GM23338 (cell line): ENCODE results near the gene CCL14. TPM values are rescaled to one million over a fixed set of nuclear protein-coding genes. Genes with fewer than 3 reads are reported as not detected.

ENCODE experiments used
- ATAC-seq: fragments of 200-7000 bp; cut with Tn5 transposase; 3 replicates; pipeline ENCODE4 v1.9.1; 2020
- DNase-seq: peaks from one replicate; pipeline ENCODE4 v3.0.0-alpha.2; 2015; ENCODE audit warnings: low spot score
- H2AFZ ChIP-seq: fragments of 200-600 bp; sonication (generic); 2 replicates; pipeline ENCODE4 v1.8.0; 2016; ENCODE audit warnings: antibody characterized with exemption, mild to moderate bottlenecking, moderate library complexity
- H3F3A ChIP-seq: fragments of 200-600 bp; sonication (generic); replicated peaks from 2 replicates; pipeline ENCODE4 v1.8.0; 2017; ENCODE audit warnings: antibody characterized with exemption, mixed run types, low read depth
- H3K27ac ChIP-seq: fragments of 200-600 bp; sonication (generic); 2 replicates; pipeline ENCODE4 v1.6.1; 2016; ENCODE audit warnings: low read depth
- H3K27me3 ChIP-seq: fragments of 200-600 bp; sonication (generic); 2 replicates; pipeline ENCODE4 v1.8.0; 2016; ENCODE audit warnings: mild to moderate bottlenecking, mixed run types, moderate library complexity; ENCODE audit not compliant: insufficient read depth
- H3K36me3 ChIP-seq: fragments of 200-600 bp; sonication (generic); 2 replicates; pipeline ENCODE4 v1.8.0; 2016; ENCODE audit warnings: mild to moderate bottlenecking; ENCODE audit not compliant: insufficient read depth
- H3K4me1 ChIP-seq: fragments of 200-600 bp; sonication (generic); 2 replicates; pipeline ENCODE4 v1.8.0; 2016; ENCODE audit warnings: mild to moderate bottlenecking, moderate library complexity; ENCODE audit not compliant: insufficient read depth
- H3K4me2 ChIP-seq: fragments of 200-600 bp; sonication (generic); 2 replicates; pipeline ENCODE4 v1.7.1; 2017; ENCODE audit warnings: mixed run types
- H3K4me3 ChIP-seq: fragments of 200-600 bp; sonication (generic); 2 replicates; pipeline ENCODE4 v1.6.1; 2016; ENCODE audit warnings: mixed run types
- H3K79me2 ChIP-seq: fragments of 200-600 bp; sonication (generic); replicated peaks from 2 replicates; pipeline ENCODE4 v1.8.0; 2017; ENCODE audit warnings: mild to moderate bottlenecking; ENCODE audit not compliant: insufficient read depth
- H3K9me2 ChIP-seq: fragments of 200-600 bp; sonication (generic); 2 replicates; pipeline ENCODE4 v1.8.0; 2017; ENCODE audit not compliant: insufficient read depth
- H4K20me1 ChIP-seq: fragments of 200-600 bp; sonication (generic); replicated peaks from 2 replicates; pipeline ENCODE4 v1.8.0; 2017; ENCODE audit warnings: mild to moderate bottlenecking; ENCODE audit not compliant: insufficient read depth
- H3K27ac Mint-ChIP-seq: 2 replicates; pipeline ENCODE4 v1.8.0; 2020; ENCODE audit warnings: inconsistent platforms, mild to moderate bottlenecking, moderate library complexity, mixed read lengths
- H3K27me3 Mint-ChIP-seq: 3 replicates; pipeline ENCODE4 v1.8.0; 2022; ENCODE audit warnings: low read depth, mild to moderate bottlenecking, moderate library complexity, mixed read lengths, inconsistent platforms; ENCODE audit not compliant: insufficient read depth, poor library complexity
- H3K36me3 Mint-ChIP-seq: 3 replicates; pipeline ENCODE4 v1.8.0; 2021; ENCODE audit warnings: low read depth, mild to moderate bottlenecking, inconsistent platforms, moderate library complexity, mixed read lengths
- H3K4me1 Mint-ChIP-seq: 3 replicates; pipeline ENCODE4 v1.8.0; 2020; ENCODE audit warnings: mild to moderate bottlenecking, inconsistent platforms, mixed read lengths
- H3K4me3 Mint-ChIP-seq: 3 replicates; pipeline ENCODE4 v1.8.0; 2021; ENCODE audit warnings: moderate library complexity, mild to moderate bottlenecking, inconsistent platforms, mixed read lengths
- H3K9me3 Mint-ChIP-seq: 3 replicates; pipeline ENCODE4 v1.8.0; 2020; ENCODE audit warnings: moderate library complexity, mild to moderate bottlenecking, inconsistent platforms, mixed read lengths
- CREB1 ChIP-seq: fragments of 250-450 bp; sonication (Bioruptor Pico); IDR thresholded peaks from 2 replicates; pipeline ENCODE4 v1.5.0; 2020; ENCODE audit warnings: low read depth, mild to moderate bottlenecking, moderate library complexity
- EZH2 ChIP-seq: fragments of 200-600 bp; sonication (generic); IDR thresholded peaks from one replicate; pipeline ENCODE4 v1.8.0; 2017; ENCODE audit warnings: antibody characterized with exemption, mild to moderate bottlenecking, low read depth; ENCODE audit not compliant: unreplicated experiment
- EZH2phosphoT487 ChIP-seq: fragments of 200-600 bp; sonication (generic); IDR thresholded peaks from one replicate; pipeline ENCODE4 v1.8.1; 2018; ENCODE audit warnings: antibody characterized with exemption; ENCODE audit not compliant: unreplicated experiment
- JUNB ChIP-seq: IDR thresholded peaks from one replicate; pipeline ENCODE4 v1.6.1; 2016; ENCODE audit warnings: antibody characterized with exemption; ENCODE audit not compliant: unreplicated experiment
- NANOG ChIP-seq: IDR thresholded peaks from 2 replicates; pipeline ENCODE4 v1.6.1; 2016; ENCODE audit warnings: antibody characterized with exemption, borderline replicate concordance
- STAT1 ChIP-seq: IDR thresholded peaks from one replicate; pipeline ENCODE4 v1.6.1; 2016; ENCODE audit warnings: antibody characterized with exemption; ENCODE audit not compliant: unreplicated experiment
- ZNF331 ChIP-seq: fragments of 250-450 bp; sonication (Bioruptor Pico); IDR thresholded peaks from 2 replicates; pipeline ENCODE4 v1.5.0; 2020; ENCODE audit warnings: low read depth, mild to moderate bottlenecking, moderate library complexity
- polyA plus RNA-seq: library from polyadenylated mRNA; unstranded; fragments of >200 nt; fragmentation: Nextera tagmentation; extraction: Ambion mirVana; gene quantifications from 2 replicates; pipeline ENCODE4 v1.2.1, GENCODE V29; 2016
- total RNA-seq: library from RNA; depleted of rRNA; stranded (reverse); fragments of >200 nt; shearing (Covaris generic); gene quantifications from 2 replicates; pipeline ENCODE4 v1.2.3, GENCODE V29; 2014
- TF ChIP-seq, protein P1 (sequence below): IDR thresholded peaks from 2 replicates; pipeline ENCODE4 v1.6.1; 2016; ENCODE audit warnings: antibody characterized with exemption

CCL14 gene
- total and polyA plus RNA-seq, 2 experiments from 2014 or later: not detected

DNA sequence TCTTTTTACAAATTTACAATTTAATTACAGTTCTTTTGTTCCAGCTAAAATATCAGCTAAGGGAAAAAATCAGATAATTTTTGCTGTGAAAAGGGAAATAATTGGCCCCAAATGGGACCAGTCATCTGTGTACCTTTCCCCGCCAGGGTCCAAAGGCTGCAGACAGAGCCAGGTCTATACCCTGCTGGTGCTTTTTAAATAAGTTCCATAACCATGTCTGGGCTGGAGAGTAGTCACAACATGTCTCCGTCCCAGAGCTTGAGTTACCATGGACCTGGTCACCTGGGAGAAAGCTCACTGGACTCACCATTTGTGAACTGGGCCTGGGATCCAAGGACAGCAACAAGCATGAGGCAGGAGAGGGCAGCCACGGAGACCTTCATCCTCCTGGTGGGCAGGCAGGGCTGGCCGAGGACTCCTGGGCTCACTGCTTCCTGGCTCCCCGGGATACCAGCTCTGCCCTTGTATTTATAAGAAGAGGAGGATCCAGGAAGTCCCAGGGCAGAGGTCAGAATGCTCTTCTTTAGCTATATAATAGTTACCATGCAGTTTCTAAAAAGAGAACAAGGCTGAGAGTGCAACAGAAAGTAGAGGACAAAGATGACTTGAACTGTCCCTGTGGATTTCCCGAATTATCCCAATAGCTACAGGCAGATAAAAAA lies 14.7 kb upstream of the CCL14 start, which contains the start of gene CCL15:
CCL15 (minus strand) TSS at position 444 of the 662 bp plus-strand sequence; CDS start at position 383, 61 bp downstream.
- no peaks in the 10 kb centered on the region; the same call in 2 of the 3 replicates for H3K9me3 Mint-ChIP-seq
- no peak for DNase-seq
- Histone ChIP-seq H3K27me3 (no peaks in the 10 kb centered on the region), H3K27ac (no peak within 1 kb of the TSS), H3K9me2 (peaks cover 3% of the 10 kb centered on the region; the same call in 1 of the 2 replicates), H4K20me1 (no peaks in the 10 kb centered on the region), H2AFZ (peak within 1 kb of the TSS; percentile 38; the same call in 1 of the 2 replicates), H3K79me2 (no peaks in the 10 kb centered on the region), H3K4me1 (no peaks in the 10 kb centered on the region), H3K4me2 (no peak within 1 kb of the TSS), H3K36me3 (no peaks in the 10 kb centered on the region), H3F3A (no peaks in the 10 kb centered on the region), H3K4me3 (no peak within 1 kb of the TSS)
- no peaks in the 10 kb centered on the region for H3K27me3 Mint-ChIP-seq
- no peak for ATAC-seq
- H3K4me3 Mint-ChIP-seq: no peak within 1 kb of the TSS
- no peak within 1 kb of the TSS; the same call in 1 of the 2 replicates for H3K27ac Mint-ChIP-seq
- TF ChIP-seq, protein P1, sequence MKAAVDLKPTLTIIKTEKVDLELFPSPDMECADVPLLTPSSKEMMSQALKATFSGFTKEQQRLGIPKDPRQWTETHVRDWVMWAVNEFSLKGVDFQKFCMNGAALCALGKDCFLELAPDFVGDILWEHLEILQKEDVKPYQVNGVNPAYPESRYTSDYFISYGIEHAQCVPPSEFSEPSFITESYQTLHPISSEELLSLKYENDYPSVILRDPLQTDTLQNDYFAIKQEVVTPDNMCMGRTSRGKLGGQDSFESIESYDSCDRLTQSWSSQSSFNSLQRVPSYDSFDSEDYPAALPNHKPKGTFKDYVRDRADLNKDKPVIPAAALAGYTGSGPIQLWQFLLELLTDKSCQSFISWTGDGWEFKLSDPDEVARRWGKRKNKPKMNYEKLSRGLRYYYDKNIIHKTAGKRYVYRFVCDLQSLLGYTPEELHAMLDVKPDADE: no peak
- no peak for TF ChIP-seq JUNB
- TF ChIP-seq NANOG: no peak
- no peak for TF ChIP-seq CREB1 (CRISPR knock-in tag)
- TF ChIP-seq ZNF331: no peak
- TF ChIP-seq STAT1: no peak
- no peak for TF ChIP-seq EZH2
- no peak for TF ChIP-seq EZH2phosphoT487
- peaks cover 7% of the 10 kb centered on the region for H3K4me1 Mint-ChIP-seq
- H3K36me3 Mint-ChIP-seq: no peaks in the 10 kb centered on the region

DNA sequence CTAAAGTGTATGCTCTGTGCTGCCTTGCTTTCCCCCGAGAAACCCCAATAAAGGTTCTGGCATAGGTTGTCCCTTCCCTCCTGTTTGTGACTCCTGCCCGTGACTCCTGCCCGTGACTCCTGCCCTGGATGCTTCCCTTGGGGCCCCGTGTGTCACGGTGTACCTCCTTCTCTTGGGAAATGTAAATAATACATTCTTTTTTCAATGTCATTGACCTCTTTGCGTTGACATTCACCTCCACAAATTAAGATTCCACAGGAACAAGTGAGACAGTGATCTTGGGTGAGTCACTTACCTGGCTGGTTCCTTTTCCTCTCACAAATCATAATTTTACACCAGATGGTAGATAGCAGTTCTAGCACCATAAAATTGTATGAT lies 14.2 kb upstream of the CCL14 start:
- TF ChIP-seq JUNB: no peak
- TF ChIP-seq, protein P1: no peak

More for the DNA sequence above, 14.2 kb upstream of the CCL14 start:
- Mint-ChIP-seq H3K36me3 (no peaks in the 10 kb centered on the region), H3K27ac (no peak overlapping the region), H3K9me3 (no peaks in the 10 kb centered on the region; the same call in 2 of the 3 replicates), H3K4me1 (peaks cover 7% of the 10 kb centered on the region), H3K27me3 (no peaks in the 10 kb centered on the region), H3K4me3 (no peak overlapping the region)
- Histone ChIP-seq H3K27ac (no peak overlapping the region), H4K20me1 (no peaks in the 10 kb centered on the region), H3K4me2 (no peak overlapping the region), H3K36me3 (no peaks in the 10 kb centered on the region), H3F3A (no peaks in the 10 kb centered on the region), H3K27me3 (no peaks in the 10 kb centered on the region), H3K4me3 (no peak overlapping the region), H2AFZ (no peak overlapping the region; the same call in 1 of the 2 replicates), H3K79me2 (no peaks in the 10 kb centered on the region), H3K4me1 (no peaks in the 10 kb centered on the region), H3K9me2 (peaks cover 3% of the 10 kb centered on the region; the same call in 1 of the 2 replicates)
- DNase-seq (no peak), ATAC-seq (no peak)
